H1 (cell line): Measurements from ENCODE around the gene SORBS1. TPM values are rescaled to one million over a fixed set of nuclear protein-coding genes. Genes with fewer than 3 reads are reported as not detected.

Source experiments
- CTCF ChIA-PET: fragments of 300-600 bp; sonication (Branson Sonifier 250); formaldehyde crosslinking; loops from one replicate; lab custom pipeline; 2021; ENCODE audit not compliant: partially characterized antibody; lab: Charles Lee
- POLR2A ChIA-PET: fragments of 300-600 bp; sonication (Branson Sonifier 250); formaldehyde crosslinking; loops from one replicate; lab custom pipeline; 2021; ENCODE audit warnings: inconsistent platforms; ENCODE audit not compliant: partially characterized antibody; lab: Charles Lee
- DNase-seq, 2 experiments: peaks; one replicate each; pipeline versions ENCODE4 v3.0.0 to v3.0.0-alpha.2; 2010 to 2022; ENCODE audit warnings: low spot score in 2 of 2, low read depth in 1 of 2, mixed read lengths in 1 of 2
- FAIRE-seq: peaks from 2 replicates; lab custom pipeline; 2011; peaks lifted over from hg19 to GRCh38; lab: Jason Lieb, UNC
- H2AFZ ChIP-seq: 2 replicates; pipeline ENCODE4 v1.8.1; 2012; ENCODE audit warnings: low read length, inconsistent platforms
- H2AK5ac ChIP-seq: 2 replicates; pipeline ENCODE4 v1.6.1; 2013; ENCODE audit warnings: low read depth, low read length
- H2BK120ac ChIP-seq: replicated peaks from 2 replicates; pipeline ENCODE3; 2013; ENCODE audit warnings: low read depth, low read length, inconsistent platforms
- H2BK12ac ChIP-seq: 2 replicates; pipeline ENCODE4 v1.6.1; 2013; ENCODE audit warnings: low read depth, low read length
- H2BK15ac ChIP-seq: 2 replicates; pipeline ENCODE4 v1.6.1; 2013; ENCODE audit warnings: low read length
- H2BK20ac ChIP-seq: 2 replicates; pipeline ENCODE4 v1.6.1; 2013; ENCODE audit warnings: low read length
- H2BK5ac ChIP-seq: 2 replicates; pipeline ENCODE4 v1.6.1; 2013; ENCODE audit warnings: low read depth, low read length
- H3K14ac ChIP-seq: 2 replicates; pipeline ENCODE4 v1.6.1; 2013; ENCODE audit warnings: inconsistent platforms; ENCODE audit not compliant: insufficient read length
- H3K18ac ChIP-seq: 2 replicates; pipeline ENCODE4 v1.6.1; 2013; ENCODE audit warnings: low read length; ENCODE audit errors: extremely low read depth
- H3K23ac ChIP-seq: 2 replicates; pipeline ENCODE4 v1.6.1; 2013; ENCODE audit warnings: inconsistent platforms; ENCODE audit not compliant: insufficient read length
- H3K23me2 ChIP-seq: 2 replicates; pipeline ENCODE4 v1.6.1; 2013; ENCODE audit warnings: low read depth, low read length
- H3K27ac ChIP-seq: 2 replicates; pipeline ENCODE4 v1.6.1; 2011; ENCODE audit warnings: low read depth, low read length, inconsistent platforms
- H3K27me3 ChIP-seq, 4 experiments: replicated peaks in 1 of 4; 1 replicate in 1 of 4; 2 replicates in 3 of 4; pipeline versions ENCODE4 v1.6.1 to v1.8.1; 2011 to 2013; ENCODE audit warnings: low read length in 3 of 4, mild to moderate bottlenecking in 3 of 4, inconsistent platforms in 2 of 4, mixed read lengths in 2 of 4, moderate library complexity in 1 of 4; ENCODE audit not compliant: control insufficient read depth in 3 of 4, insufficient read depth in 3 of 4; ENCODE audit errors: extremely low read depth in 1 of 4
- H3K36me3 ChIP-seq, 4 experiments: 2 replicates each; pipeline versions ENCODE4 v1.6.1 to v1.8.1; 2011 to 2013; ENCODE audit warnings: mild to moderate bottlenecking in 4 of 4, low read length in 3 of 4, moderate library complexity in 2 of 4, control low read depth in 1 of 4, inconsistent platforms in 1 of 4; ENCODE audit not compliant: insufficient read depth in 4 of 4, control insufficient read depth in 2 of 4
- H3K4ac ChIP-seq: replicated peaks from 2 replicates; pipeline ENCODE3; 2013; ENCODE audit warnings: low read length, low read depth, mixed read lengths, inconsistent platforms; ENCODE audit not compliant: insufficient read length
- H3K4me1 ChIP-seq, 4 experiments: replicated peaks in 1 of 4; 1 replicate in 1 of 4; 2 replicates in 3 of 4; pipeline versions ENCODE4 v1.6.1 to v1.8.1; 2011 to 2013; ENCODE audit warnings: low read length in 3 of 4, inconsistent platforms in 2 of 4, mixed read lengths in 1 of 4; ENCODE audit not compliant: insufficient read depth in 4 of 4, control insufficient read depth in 3 of 4
- H3K4me2 ChIP-seq, 2 experiments: 2 replicates each; pipeline versions ENCODE4 v1.6.1 to v1.8.1; 2011 to 2013; ENCODE audit warnings: low read depth in 2 of 2, low read length in 2 of 2, control low read depth in 1 of 2, inconsistent platforms in 1 of 2, mild to moderate bottlenecking in 1 of 2; ENCODE audit not compliant: insufficient read depth in 1 of 2
- H3K4me3 ChIP-seq, 4 experiments: fragments of 200-600, 300-600 bp in 1 of 4; sonication (generic), shearing (Covaris generic), sonication (Bioruptor Twin) in 1 of 4; 2 replicates each; pipeline versions ENCODE4 v1.5.1 to v1.8.1; 2011 to 2016; ENCODE audit warnings: low read length in 4 of 4, low read depth in 3 of 4, control low read depth in 2 of 4, inconsistent platforms in 2 of 4, mild to moderate bottlenecking in 2 of 4, mixed read lengths in 1 of 4, moderate library complexity in 1 of 4; ENCODE audit not compliant: insufficient read depth in 2 of 4; ENCODE audit errors: extremely low read depth in 1 of 4
- H3K56ac ChIP-seq: replicated peaks from 2 replicates; pipeline ENCODE3; 2013; ENCODE audit warnings: low read depth, mild to moderate bottlenecking, mixed read lengths, low read length, inconsistent platforms; ENCODE audit not compliant: insufficient read length
- H3K79me1 ChIP-seq: 2 replicates; pipeline ENCODE4 v1.6.1; 2013; ENCODE audit warnings: low read depth, low read length, control low read depth
- H3K79me2 ChIP-seq, 2 experiments: 2 replicates each; pipeline versions ENCODE4 v1.6.1 to v1.8.1; 2012 to 2013; ENCODE audit warnings: low read length in 2 of 2, mild to moderate bottlenecking in 2 of 2, inconsistent platforms in 1 of 2; ENCODE audit not compliant: insufficient read depth in 2 of 2, control insufficient read depth in 1 of 2
- H3K9ac ChIP-seq, 4 experiments: replicated peaks in 1 of 4; 1 replicate in 1 of 4; 2 replicates in 3 of 4; pipeline versions ENCODE4 v1.6.1 to v1.8.1; 2011 to 2013; ENCODE audit warnings: low read depth in 3 of 4, low read length in 3 of 4, control low read depth in 2 of 4, mild to moderate bottlenecking in 2 of 4, moderate library complexity in 2 of 4, inconsistent platforms in 1 of 4; ENCODE audit errors: extremely low read depth in 1 of 4
- H3K9me3 ChIP-seq, 2 experiments: 2 replicates each; pipeline versions ENCODE4 v1.6.1 to v1.8.1; 2012 to 2013; ENCODE audit warnings: mild to moderate bottlenecking in 2 of 2, moderate library complexity in 2 of 2, control low read depth in 1 of 2, inconsistent platforms in 1 of 2, low read depth in 1 of 2, low read length in 1 of 2, mixed read lengths in 1 of 2; ENCODE audit not compliant: insufficient read depth in 2 of 2
- H4K20me1 ChIP-seq, 2 experiments: replicated peaks in 1 of 2; 2 replicates each; pipeline versions ENCODE3 to v1.8.1; 2011 to 2013; ENCODE audit warnings: inconsistent platforms in 2 of 2, low read length in 2 of 2, mild to moderate bottlenecking in 1 of 2; ENCODE audit not compliant: insufficient read depth in 2 of 2, control insufficient read depth in 1 of 2
- H4K5ac ChIP-seq: 2 replicates; pipeline ENCODE4 v1.6.1; 2013; ENCODE audit warnings: low read length, low read depth, mixed read lengths, inconsistent platforms; ENCODE audit not compliant: insufficient read length
- H4K8ac ChIP-seq: 2 replicates; pipeline ENCODE4 v1.8.0; 2013; ENCODE audit warnings: mild to moderate bottlenecking, moderate library complexity, low read length, inconsistent platforms; ENCODE audit not compliant: insufficient read depth; ENCODE audit errors: extremely low read depth
- H4K91ac ChIP-seq: replicated peaks from 2 replicates; pipeline ENCODE3; 2013; ENCODE audit warnings: low read length, mixed read lengths, inconsistent platforms; ENCODE audit not compliant: insufficient read length
- BRCA1 ChIP-seq: IDR thresholded peaks from 2 replicates; pipeline ENCODE4 v1.6.1; 2012; ENCODE audit warnings: low read depth, low read length, improper control_type of control experiment
- CBX5 ChIP-seq: fragments of 300-800, 300-1000 bp; sonication (generic); IDR thresholded peaks from 2 replicates; pipeline ENCODE4 v1.7.1; 2016; ENCODE audit warnings: antibody characterized with exemption, low read length, low read depth
- CHD1 ChIP-seq: IDR thresholded peaks from 2 replicates; pipeline ENCODE4 v1.6.1; 2012; ENCODE audit warnings: low read depth, low read length, improper control_type of control experiment
- CHD2 ChIP-seq: IDR thresholded peaks from 2 replicates; pipeline ENCODE4 v1.6.1; 2012; ENCODE audit warnings: low read length, improper control_type of control experiment
- CREB1 ChIP-seq: IDR thresholded peaks from 2 replicates; pipeline ENCODE4 v1.6.1; 2012; ENCODE audit warnings: inconsistent platforms
- EP300 ChIP-seq, 2 experiments: IDR thresholded peaks; 1 replicate in 1 of 2; 2 replicates in 1 of 2; pipeline ENCODE4 v1.6.1; 2011 to 2012; ENCODE audit warnings: low read depth in 2 of 2, low read length in 2 of 2, mild to moderate bottlenecking in 2 of 2, borderline replicate concordance in 1 of 2, inconsistent platforms in 1 of 2, moderate library complexity in 1 of 2
- KDM4A ChIP-seq: IDR thresholded peaks from one replicate; pipeline ENCODE4 v1.7.1; 2012; ENCODE audit warnings: low read depth, mild to moderate bottlenecking, moderate library complexity, low read length, inconsistent platforms; ENCODE audit not compliant: severe bottlenecking
- MAX ChIP-seq: IDR thresholded peaks from 2 replicates; pipeline ENCODE4 v1.6.1; 2012; ENCODE audit warnings: inconsistent platforms
- POU5F1 ChIP-seq: IDR thresholded peaks from 2 replicates; pipeline ENCODE4 v1.6.1; 2011; ENCODE audit warnings: low read depth, mild to moderate bottlenecking, low read length, moderate library complexity
- RBBP5 ChIP-seq: IDR thresholded peaks from 2 replicates; pipeline ENCODE4 v1.7.1; 2012; ENCODE audit warnings: low read depth, mild to moderate bottlenecking, inconsistent platforms, low read length, moderate library complexity, borderline replicate concordance
- SIN3A ChIP-seq, 2 experiments: IDR thresholded peaks in 1 of 2; conservative IDR thresholded peaks in 1 of 2; 2 replicates each; pipeline ENCODE4 v1.6.1; 2011 to 2012; ENCODE audit warnings: low read length in 2 of 2, improper control_type of control experiment in 1 of 2, low read depth in 1 of 2, mild to moderate bottlenecking in 1 of 2
- SP4 ChIP-seq: IDR thresholded peaks from 2 replicates; pipeline ENCODE4 v1.6.1; 2012; ENCODE audit warnings: low read length, inconsistent platforms
- SUZ12 ChIP-seq: fragments of 200-600 bp; sonication (generic); IDR thresholded peaks from 2 replicates; pipeline ENCODE4 v1.6.1; 2012; ENCODE audit warnings: mild to moderate bottlenecking, inconsistent platforms, low read length, moderate library complexity, mixed read lengths
- TBP ChIP-seq: IDR thresholded peaks from 2 replicates; pipeline ENCODE4 v1.6.1; 2011; ENCODE audit warnings: low read depth, low read length, improper control_type of control experiment
- WGBS, 2 experiments: shearing (Covaris generic) in 1 of 2; methylation state at CpG; one replicate each; pipeline versions ENCODE4 v1.1.6 to v1.1.7; 2013 to 2015; ENCODE audit warnings: low lambda C conversion rate in 2 of 2, mixed read lengths in 2 of 2, inconsistent platforms in 1 of 2, low coverage in 1 of 2, missing lambda C conversion rate in 1 of 2; ENCODE audit not compliant: insufficient replicate concordance in 2 of 2, insufficient coverage in 1 of 2, insufficient read length in 1 of 2; ENCODE audit errors: extremely low coverage in 1 of 2, missing lambda C conversion rate in 1 of 2; 5-methylcytosine and 5-hydroxymethylcytosine counted together
- polyA plus RNA-seq, 7 experiments: library from polyadenylated mRNA; depleted of rRNA in 3 of 7; stranded (reverse) in 5 of 7; unstranded in 2 of 7; fragments of >200 nt in 5 of 7; fragments of 200-250 nt in 2 of 7; gene quantifications; 1 replicate in 5 of 7; 2 replicates in 1 of 7; 4 replicates in 1 of 7; pipeline versions ENCODE4 v1.2.1 to v1.2.3, GENCODE V29; 2011 to 2013; ENCODE audit warnings: missing spikeins in 2 of 7, mixed read lengths in 2 of 7
- total RNA-seq: library from RNA; stranded (reverse); fragmentation: NEBNext Ultra II Directional; extraction: Animal tissue kit (Norgen Biotek cat#: 25700); gene quantifications from 2 replicates; pipeline ENCODE4 v1.2.1, GENCODE V29; 2021

The SORBS1 gene
- total and polyA plus RNA-seq, 2 of the 8 experiments (the other 6 are each of a cell fraction or from before 2014, with no cell fraction given) = 16.0 to 35.0 TPM

- H3K9ac ChIP-seq = no peak overlapping the region
- WGBS, 2 experiments = 95% methylated on average over 5 of the region's 5 CpGs; no CpG with 5 or more reads in 1 of the 2 experiments
- H2AK5ac ChIP-seq = no peak overlapping the region
- H3K9me3 ChIP-seq = no peaks in the 10 kb centered on the region
- H3K27me3 ChIP-seq = peaks cover 0 to 10% (median 3%) of the 10 kb centered on the region in 4 experiments; a peak in 4 of 7 replicates
- POLR2A ChIA-PET = no interaction called here
- H3K18ac ChIP-seq = no peak overlapping the region
- DNase-seq = no peak
- H2BK20ac ChIP-seq = no peak overlapping the region
- no peak overlapping the region for H3K14ac ChIP-seq
- no peaks in the 10 kb centered on the region for H3K23me2 ChIP-seq
- no peak overlapping the region for H3K23ac ChIP-seq
- no peak overlapping the region for H2BK120ac ChIP-seq
- no peak overlapping the region for H4K5ac ChIP-seq
- no peak overlapping the region for H3K4me3 ChIP-seq
- H2BK15ac ChIP-seq = no peak overlapping the region
- H4K20me1 ChIP-seq = peaks cover 13 to 22% of the 10 kb centered on the region in 2 experiments
- peaks cover 6 to 68% of the 10 kb centered on the region in 2 experiments for H3K79me2 ChIP-seq
- no peak overlapping the region for H2AFZ ChIP-seq
- H3K36me3 ChIP-seq = no peaks in the 10 kb centered on the region
- peaks cover 17% of the 10 kb centered on the region for H3K79me1 ChIP-seq
- no peak overlapping the region for H3K4ac ChIP-seq
- H4K91ac ChIP-seq = no peak overlapping the region
- CTCF ChIA-PET = interaction anchor here (0.6 kb wide), 1 partner anchor 37 kb away, joined by 4 read pairs; no protein-coding TSS in a partner anchor
- H3K56ac ChIP-seq = no peak overlapping the region
- no peak overlapping the region for H3K4me2 ChIP-seq
- peaks cover 2 to 11% (median 4%) of the 10 kb centered on the region in 4 experiments; a peak in 5 of 7 replicates for H3K4me1 ChIP-seq
- no peak overlapping the region for H2BK5ac ChIP-seq
- H4K8ac ChIP-seq = no peak overlapping the region
- no peak overlapping the region for H3K27ac ChIP-seq
- FAIRE-seq = no peak
- no peak overlapping the region for H2BK12ac ChIP-seq
- TF ChIP-seq TBP (no peak), KDM4A (no peak), CREB1 (no peak), RBBP5 (no peak), CHD2 (no peak), CBX5 (no peak), EP300 (IDR thresholded peaks at IDR 0.05; ENCODE audit: borderline replicate concordance in 1 of 2, low read depth in 2 of 2, low read length in 2 of 2) (no peak), POU5F1 (no peak), BRCA1 (no peak), SIN3A (conservative IDR thresholded peaks at IDR 0.05 in 1 of 2, IDR thresholded peaks at IDR 0.05 in 1 of 2; ENCODE audit: low read depth in 1 of 2, low read length in 2 of 2) (no peak), SP4 (no peak), CHD1 (no peak), SUZ12 (no peak), MAX (no peak)
Measured at GRCh38 chr10:95538412-95538811, 22.8 kb downstream of the SORBS1 start.
